GM12875 (cell line): ENCODE results near the gene UPK1B.

Experiments used
- H3K4me3 ChIP-seq: one replicate; pipeline ENCODE4 v1.5.1; 2011; ENCODE audit warnings: low read depth, low read length, control low read depth
- TF ChIP-seq, protein P1 (sequence below): IDR thresholded peaks from 2 replicates; pipeline ENCODE4 v1.5.1; 2011; ENCODE audit warnings: low read depth, mild to moderate bottlenecking, control low read depth, inconsistent platforms, low read length, moderate library complexity, borderline replicate concordance; ENCODE audit not compliant: insufficient read depth

UPK1B gene

DNA sequence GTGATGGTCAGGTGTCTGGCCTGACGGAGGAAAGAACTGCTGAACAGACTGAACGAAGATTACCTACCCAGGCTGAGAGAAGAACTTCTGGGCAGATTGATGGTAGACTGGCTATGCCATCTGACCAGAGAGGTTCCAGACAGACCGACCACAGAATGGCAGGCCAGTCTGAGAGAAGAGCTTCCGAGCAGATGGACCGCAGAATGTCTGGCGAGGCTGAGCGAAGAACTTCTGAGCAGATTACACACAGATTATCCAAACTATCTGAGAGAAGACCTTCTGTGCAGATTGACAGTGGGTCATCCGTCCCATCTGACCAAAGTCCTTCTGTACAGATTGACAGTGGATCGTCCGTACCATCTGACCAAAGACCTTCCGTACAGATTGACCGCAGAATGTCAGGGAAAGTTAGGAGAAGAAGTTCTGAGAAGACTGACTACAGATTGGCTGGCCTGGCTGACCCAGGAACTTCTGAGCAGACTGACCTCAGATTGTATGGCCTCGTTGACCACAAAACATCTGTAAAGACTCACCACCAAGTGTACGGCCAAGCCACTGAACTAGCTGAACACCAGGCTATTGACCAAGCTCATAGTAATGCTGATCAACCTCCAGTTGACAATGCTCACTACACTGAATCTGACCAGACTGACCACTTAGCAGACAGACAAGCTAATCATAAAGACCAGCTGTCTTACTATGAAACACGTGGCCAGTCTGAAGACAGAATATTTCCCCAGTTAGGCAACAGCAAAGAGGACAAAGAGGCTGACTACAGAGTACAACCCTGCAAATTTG lies 26.6 kb upstream of the UPK1B start:
- H3K4me3 ChIP-seq: no peak overlapping the region
- TF ChIP-seq, protein P1, sequence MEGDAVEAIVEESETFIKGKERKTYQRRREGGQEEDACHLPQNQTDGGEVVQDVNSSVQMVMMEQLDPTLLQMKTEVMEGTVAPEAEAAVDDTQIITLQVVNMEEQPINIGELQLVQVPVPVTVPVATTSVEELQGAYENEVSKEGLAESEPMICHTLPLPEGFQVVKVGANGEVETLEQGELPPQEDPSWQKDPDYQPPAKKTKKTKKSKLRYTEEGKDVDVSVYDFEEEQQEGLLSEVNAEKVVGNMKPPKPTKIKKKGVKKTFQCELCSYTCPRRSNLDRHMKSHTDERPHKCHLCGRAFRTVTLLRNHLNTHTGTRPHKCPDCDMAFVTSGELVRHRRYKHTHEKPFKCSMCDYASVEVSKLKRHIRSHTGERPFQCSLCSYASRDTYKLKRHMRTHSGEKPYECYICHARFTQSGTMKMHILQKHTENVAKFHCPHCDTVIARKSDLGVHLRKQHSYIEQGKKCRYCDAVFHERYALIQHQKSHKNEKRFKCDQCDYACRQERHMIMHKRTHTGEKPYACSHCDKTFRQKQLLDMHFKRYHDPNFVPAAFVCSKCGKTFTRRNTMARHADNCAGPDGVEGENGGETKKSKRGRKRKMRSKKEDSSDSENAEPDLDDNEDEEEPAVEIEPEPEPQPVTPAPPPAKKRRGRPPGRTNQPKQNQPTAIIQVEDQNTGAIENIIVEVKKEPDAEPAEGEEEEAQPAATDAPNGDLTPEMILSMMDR: no peak

DNA sequence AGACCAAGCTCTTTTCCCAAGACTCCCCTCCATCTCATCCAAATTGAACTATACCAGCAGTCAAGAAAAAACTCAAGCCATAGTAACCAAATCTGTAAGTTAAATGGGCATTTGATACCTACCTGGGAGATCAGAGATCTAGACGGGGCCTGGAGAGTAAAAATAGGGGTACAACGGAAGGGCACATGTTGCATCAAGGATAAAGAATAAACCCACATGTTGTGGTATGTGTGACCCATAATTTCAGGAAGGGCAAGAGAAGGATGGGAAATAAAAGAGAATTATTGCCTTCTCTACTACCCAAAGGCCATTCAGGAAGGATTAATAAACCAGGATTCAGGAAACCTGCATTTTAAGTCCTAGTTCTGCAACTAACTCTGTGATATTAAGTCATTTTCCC lies 25.9 kb upstream of the UPK1B start:
- TF ChIP-seq, protein P1: no peak
- no peak overlapping the region for H3K4me3 ChIP-seq

DNA sequence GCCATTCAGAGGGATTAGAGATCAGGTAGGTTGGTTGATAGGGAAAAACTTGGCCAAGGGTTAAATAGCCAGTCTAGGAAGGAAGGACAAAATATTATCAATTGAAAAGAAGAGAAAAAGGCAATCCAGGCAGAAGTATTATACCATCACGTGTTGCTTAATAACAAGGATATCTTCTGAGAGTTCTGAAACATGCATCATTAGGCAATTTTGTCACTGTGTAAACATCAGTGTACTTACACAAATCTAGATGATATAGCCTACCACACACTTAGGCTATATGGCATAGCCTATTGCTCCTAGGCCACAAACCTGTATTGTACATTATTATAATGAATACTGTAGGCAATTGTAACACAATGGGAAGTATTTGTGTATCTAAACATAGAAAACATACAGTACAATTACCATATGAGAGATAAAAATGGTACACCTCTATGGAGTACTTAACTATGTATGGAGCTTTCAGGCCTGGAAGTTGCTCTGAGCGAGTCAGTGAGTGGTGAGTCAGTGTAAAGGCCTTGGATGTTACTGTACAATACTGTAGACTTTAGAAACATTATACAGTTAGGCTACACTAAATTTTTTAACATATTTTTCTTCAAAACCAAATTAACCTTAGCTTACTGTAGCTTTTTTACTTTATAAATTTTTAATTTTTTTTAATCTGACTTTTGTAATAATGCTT lies 24.8 kb upstream of the UPK1B start:
- H3K4me3 ChIP-seq: no peak overlapping the region
- TF ChIP-seq, protein P1: no peak

DNA sequence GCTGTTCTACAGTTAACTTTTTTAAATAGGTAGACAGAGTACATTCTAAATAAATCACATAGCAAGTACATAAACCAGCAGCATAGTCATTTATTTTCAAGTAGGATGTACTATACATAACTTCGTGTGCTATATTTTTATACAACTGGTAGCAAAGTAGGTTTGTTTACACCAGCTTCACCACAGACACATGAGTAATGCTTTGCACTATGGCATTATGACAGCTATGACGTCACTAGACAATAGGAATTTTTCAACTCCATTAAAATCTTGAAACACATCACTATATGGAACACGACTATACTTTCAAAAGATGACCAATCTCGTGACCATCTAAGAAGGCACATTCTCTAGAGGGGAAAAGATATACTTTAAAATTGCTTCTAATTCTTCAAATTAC lies 23.9 kb upstream of the UPK1B start:
- H3K4me3 ChIP-seq: no peak overlapping the region
- TF ChIP-seq, protein P1: no peak

DNA sequence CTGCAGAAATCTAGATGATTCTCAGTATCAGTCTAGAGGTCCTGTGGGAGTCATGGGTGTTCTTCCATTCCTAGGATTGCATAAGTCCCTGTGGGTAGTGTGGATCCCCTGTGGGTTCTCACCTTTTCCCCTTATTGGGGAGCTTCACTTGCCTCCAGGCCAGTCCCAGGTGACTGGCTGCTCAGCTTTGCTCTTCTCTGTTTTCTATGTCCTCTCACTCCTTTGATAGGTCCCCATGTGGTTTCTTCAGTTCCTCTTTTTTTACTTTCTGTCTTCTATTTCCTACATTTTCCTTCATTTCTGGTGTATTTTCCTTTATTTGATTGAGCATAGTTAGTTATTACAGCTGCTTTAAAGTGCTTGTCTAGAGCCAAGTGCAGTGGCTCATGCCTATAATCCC lies 16.5 kb upstream of the UPK1B start:
- TF ChIP-seq, protein P1: no peak
- H3K4me3 ChIP-seq: no peak overlapping the region

DNA sequence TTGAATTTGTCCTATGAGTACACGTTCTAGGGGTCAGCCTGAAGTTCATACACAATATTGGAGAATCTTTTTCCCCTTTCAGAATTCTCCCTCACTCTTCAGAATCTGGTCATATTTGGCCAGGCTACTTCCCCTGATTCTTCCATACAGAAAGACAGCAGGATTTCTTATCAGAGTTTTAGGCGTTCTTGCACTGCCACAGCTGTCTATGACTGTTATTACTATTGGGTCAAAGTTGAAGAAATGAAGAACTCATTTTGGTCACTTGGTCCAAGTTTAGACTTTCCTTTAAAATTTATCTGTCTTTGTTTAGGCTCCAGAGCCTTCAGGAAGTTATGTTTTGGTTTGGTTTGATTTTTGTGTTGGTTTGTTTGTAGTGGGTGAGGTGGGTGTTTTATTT lies 15.4 kb upstream of the UPK1B start:
- TF ChIP-seq, protein P1: no peak
- no peak overlapping the region for H3K4me3 ChIP-seq

DNA sequence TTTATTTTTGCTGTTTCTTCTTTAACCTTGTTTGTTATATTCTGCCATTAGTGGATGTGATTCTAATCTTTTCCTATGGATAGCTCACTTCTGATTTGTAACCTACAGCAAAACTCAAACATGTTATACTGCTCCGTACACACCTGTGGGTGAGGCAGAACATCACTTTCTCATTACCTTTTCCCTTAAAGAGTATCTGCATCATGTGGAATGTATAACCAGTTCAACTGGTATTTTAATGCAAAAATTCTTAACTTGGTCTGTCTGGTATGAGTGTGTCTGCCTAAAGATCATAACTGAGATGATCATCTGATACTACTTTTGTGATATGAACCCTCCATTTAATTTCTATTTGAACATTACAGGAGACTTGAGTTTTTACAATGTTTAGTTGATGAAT lies 13.0 kb upstream of the UPK1B start:
- H3K4me3 ChIP-seq: no peak overlapping the region
- TF ChIP-seq, protein P1: no peak
